ENCODE measurements around the gene NFYB. TPM values are rescaled to one million over a fixed set of nuclear protein-coding genes. Genes with fewer than 3 reads are reported as not detected.
A peak's percentile ranks its signal among the peaks of the same experiment; 100 is the strongest.

NFYB gene
- total and polyA plus RNA-seq, 2 donors from 2014 or later = 24.6 to 31.1 TPM

GRCh38 chr12:104143002-104143401, 5.0 kb upstream of the NFYB start:
- H3K27ac ChIP-seq (ENCODE audit: low read depth in 2 of 2, low read length in 2 of 2) = no peak overlapping the region
- intact Hi-C loops (cut with DNase I) = no loop called here
- H3K9ac ChIP-seq (ENCODE audit: low read length in 3 of 3) = no peak overlapping the region
- no peaks in the 10 kb centered on the region for H3K9me3 ChIP-seq (ENCODE audit: control insufficient read depth in 2 of 3, insufficient read depth in 1 of 3, low read length in 3 of 3)
- H3K27me3 ChIP-seq (ENCODE audit: control insufficient read depth, insufficient read depth, low read length) = no peaks in the 10 kb centered on the region
- no peaks in the 10 kb centered on the region for H3K36me3 ChIP-seq (ENCODE audit: control insufficient read depth in 2 of 3, insufficient read depth in 3 of 3, low read length in 3 of 3)
- no peak for TF ChIP-seq CTCF (IDR thresholded peaks at IDR 0.05; ENCODE audit: borderline replicate concordance, extremely low read depth, insufficient read depth)
- DNase-seq (no peak), FAIRE-seq (no peak)
- no peak overlapping the region for H3K4me3 ChIP-seq (ENCODE audit: low read length in 3 of 3)
- H3K4me1 ChIP-seq (ENCODE audit: control insufficient read depth in 2 of 3, insufficient read depth in 2 of 3, low read depth in 1 of 3, low read length in 3 of 3) = peaks cover 0 to 7% (median 3%) of the 10 kb centered on the region in 3 donors

- DNase-seq (no peak), FAIRE-seq (no peak)
- Histone ChIP-seq H3K36me3 (ENCODE audit: control insufficient read depth in 2 of 3, insufficient read depth in 3 of 3, low read length in 3 of 3) (no peaks in the 10 kb centered on the region), H3K27ac (ENCODE audit: low read depth in 2 of 2, low read length in 2 of 2) (no peak overlapping the region), H3K4me1 (ENCODE audit: control insufficient read depth in 2 of 3, insufficient read depth in 2 of 3, low read depth in 1 of 3, low read length in 3 of 3) (peaks cover 0 to 7% (median 3%) of the 10 kb centered on the region in 3 donors), H3K27me3 (ENCODE audit: control insufficient read depth, insufficient read depth, low read length) (no peaks in the 10 kb centered on the region), H3K9me3 (ENCODE audit: control insufficient read depth in 2 of 3, insufficient read depth in 1 of 3, low read length in 3 of 3) (no peaks in the 10 kb centered on the region), H3K4me3 (ENCODE audit: low read length in 3 of 3) (no peak overlapping the region), H3K9ac (ENCODE audit: low read length in 3 of 3) (no peak overlapping the region)
- intact Hi-C loops (cut with DNase I) = no loop called here
- no peak for TF ChIP-seq CTCF (IDR thresholded peaks at IDR 0.05; ENCODE audit: borderline replicate concordance, extremely low read depth, insufficient read depth)
These were observed 4.5 kb upstream of the NFYB start for GRCh38 chr12:104142543-104142942.

- Histone ChIP-seq H3K9ac (ENCODE audit: low read length in 3 of 3) (peak overlapping the region in 2 of 3 donors; percentile 0 to 53), H3K27ac (ENCODE audit: low read depth in 2 of 2, low read length in 2 of 2) (peak overlapping the region in 1 of 2 donors; percentile 29), H3K27me3 (ENCODE audit: control insufficient read depth, insufficient read depth, low read length) (no peaks in the 10 kb centered on the region), H3K9me3 (ENCODE audit: control insufficient read depth in 2 of 3, insufficient read depth in 1 of 3, low read length in 3 of 3) (no peaks in the 10 kb centered on the region), H3K4me3 (ENCODE audit: low read length in 3 of 3) (peak overlapping the region in 2 of 3 donors; percentile 9 to 54), H3K4me1 (ENCODE audit: control insufficient read depth in 2 of 3, insufficient read depth in 2 of 3, low read depth in 1 of 3, low read length in 3 of 3) (peaks cover 3 to 8% (median 7%) of the 10 kb centered on the region in 3 donors), H3K36me3 (ENCODE audit: control insufficient read depth in 2 of 3, insufficient read depth in 3 of 3, low read length in 3 of 3) (no peaks in the 10 kb centered on the region)
- no peak for TF ChIP-seq CTCF (IDR thresholded peaks at IDR 0.05; ENCODE audit: borderline replicate concordance, extremely low read depth, insufficient read depth)
- peak in 4 of 5 donors; percentile 58 to 73 (median 70) for DNase-seq
- FAIRE-seq = no peak
- intact Hi-C loops (cut with DNase I) = no loop called here
These were observed 765 bp upstream of the NFYB start for GRCh38 chr12:104138797-104139152.
